PFSK-1 (cell line): ENCODE results near the gene FGFR2.

Source experiments
- FOXP2 ChIP-seq: optimal IDR thresholded peaks from 2 replicates; pipeline ENCODE3; 2011; ENCODE audit warnings: borderline replicate concordance, control low read depth, inconsistent platforms; ENCODE audit not compliant: insufficient read depth; ENCODE audit errors: extremely low read length, extremely low read depth
- POLR2AphosphoS5 ChIP-seq: IDR thresholded peaks from 2 replicates; pipeline ENCODE4 v1.6.1; 2012; ENCODE audit warnings: low read depth, mild to moderate bottlenecking, control low read depth, low read length, moderate library complexity
- REST ChIP-seq, 2 experiments: IDR thresholded peaks; 2 replicates each; pipeline versions ENCODE4 v1.6.1 to v1.8.0; 2011 to 2012; ENCODE audit warnings: low read depth in 2 of 2, low read length in 2 of 2, control low read depth in 1 of 2, inconsistent platforms in 1 of 2, mild to moderate bottlenecking in 1 of 2, moderate library complexity in 1 of 2; ENCODE audit not compliant: insufficient read depth in 1 of 2
- SIN3A ChIP-seq: IDR thresholded peaks from 2 replicates; pipeline ENCODE4 v1.6.1; 2012; ENCODE audit warnings: mild to moderate bottlenecking, low read length, moderate library complexity, borderline replicate concordance; ENCODE audit not compliant: insufficient read depth
- TAF1 ChIP-seq: IDR thresholded peaks from 2 replicates; pipeline ENCODE4 v1.6.1; 2012; ENCODE audit warnings: low read length, control low read depth, borderline replicate concordance; ENCODE audit not compliant: insufficient read depth

DNA sequence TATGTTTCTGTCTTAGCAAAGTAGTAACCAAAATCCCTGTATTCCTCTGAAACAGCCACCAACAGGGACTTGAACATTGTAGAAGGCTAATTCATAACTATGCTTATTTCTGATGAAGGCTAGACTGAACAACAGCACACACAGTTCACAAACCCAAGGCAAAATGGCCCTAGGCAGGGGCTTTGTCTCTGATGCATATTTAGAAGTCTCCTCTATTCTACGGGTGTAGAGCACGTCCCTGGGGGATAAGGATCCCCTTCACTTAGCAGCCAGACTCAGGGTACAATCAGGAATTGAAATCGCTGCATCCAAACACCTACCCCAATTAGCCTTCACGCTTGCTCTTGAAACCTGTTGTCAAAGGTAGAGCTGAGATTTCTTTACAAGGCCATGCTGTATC is 45.5 kb downstream of the FGFR2 start:
- TF ChIP-seq TAF1, result no peak
- no peak for TF ChIP-seq POLR2AphosphoS5
- no peak for TF ChIP-seq FOXP2
- TF ChIP-seq SIN3A, result no peak
- TF ChIP-seq REST (IDR thresholded peaks at IDR 0.05; ENCODE audit: insufficient read depth in 1 of 2, low read depth in 2 of 2, low read length in 2 of 2), result no peak
